Activated CD4-positive, alpha-beta T cell treated with anti-CD3 and anti-CD28 coated beads for 24 hours (primary cell): Measurements from ENCODE around the gene ERCC6L2.

Source experiments
- DNase-seq, 2 donors: peaks; one replicate each; pipeline ENCODE4 v3.0.0-alpha.2; 2020; ENCODE audit warnings: low read depth in 2 of 2

Gene ERCC6L2

GRCh38 chr9:95980262-95981125 is 105.0 kb downstream of the ERCC6L2 start:
- DNase-seq, result no peak

GRCh38 chr9:95981761-95982390 is 106.4 kb downstream of the ERCC6L2 start:
- no peak for DNase-seq

GRCh38 chr9:95985440-95986055 is 110.1 kb downstream of the ERCC6L2 start:
- DNase-seq, result no peak

GRCh38 chr9:95989297-95989696 is 113.8 kb downstream of the ERCC6L2 start:
- DNase-seq, result no peak

GRCh38 chr9:95991326-95991725 is 115.8 kb downstream of the ERCC6L2 start:
- no peak for DNase-seq

GRCh38 chr9:95992536-95992935 is 117.0 kb downstream of the ERCC6L2 start:
- no peak for DNase-seq

- DNase-seq, result no peak
Measured at GRCh38 chr9:95993337-95993736, 117.8 kb downstream of the ERCC6L2 start.

- no peak for DNase-seq
Measured at GRCh38 chr9:95999390-95999789, 123.9 kb downstream of the ERCC6L2 start.

- no peak for DNase-seq
Measured at GRCh38 chr9:96004379-96004778, 128.9 kb downstream of the ERCC6L2 start.

GRCh38 chr9:96006296-96006879 is 130.9 kb downstream of the ERCC6L2 start:
- no peak for DNase-seq

GRCh38 chr9:96006961-96007360 is 131.5 kb downstream of the ERCC6L2 start:
- no peak for DNase-seq

- no peak for DNase-seq
Measured at GRCh38 chr9:96008502-96009222, 133.2 kb downstream of the ERCC6L2 start.

- DNase-seq, result no peak
Measured at GRCh38 chr9:96009223-96009602, 133.7 kb downstream of the ERCC6L2 start.

- DNase-seq, result no peak
Measured at GRCh38 chr9:96009690-96010472, 134.4 kb downstream of the ERCC6L2 start.

- DNase-seq, result no peak
Measured at GRCh38 chr9:96014078-96014477, 138.6 kb downstream of the ERCC6L2 start.

- no peak for DNase-seq
Measured at GRCh38 chr9:96015876-96016686, 140.6 kb downstream of the ERCC6L2 start.
